ENCODE data around the gene NFKB1. TPM values are rescaled to one million over a fixed set of nuclear protein-coding genes. Genes with fewer than 3 reads are reported as not detected.

Gene NFKB1
- total and polyA plus RNA-seq, 9 of the 15 experiments (the other 6 are each of a cell fraction or from before 2014, with no cell fraction given): 2.4 to 14.5 (median 10.3) TPM

GRCh38 chr4:102514298-102514964 lies 13.3 kb downstream of the NFKB1 start:
- CTCF ChIA-PET (ENCODE audit: low intra/inter-chr PET ratio): no interaction called here
- in situ Hi-C loops (cut with MboI): no loop called here
- TF ChIP-seq FOXK1 (CRISPR knock-in tag; IDR thresholded peaks at IDR 0.05; ENCODE audit: borderline replicate concordance) (no peak), SIN3A (IDR thresholded peaks at IDR 0.05; ENCODE audit: borderline replicate concordance in 2 of 2, control insufficient read depth in 1 of 2, low read depth in 2 of 2, low read length in 2 of 2) (no peak), POLR2A (conservative IDR thresholded peaks at IDR 0.05) (no peak), CBX3 (IDR thresholded peaks at IDR 0.05; ENCODE audit: borderline replicate concordance in 1 of 2, low read length in 2 of 2) (no peak), NCOA4 (IDR thresholded peaks at IDR 0.05; ENCODE audit: partially characterized antibody) (no peak), CTCF (IDR thresholded peaks at IDR 0.05 in 2 of 3, conservative IDR thresholded peaks at IDR 0.05 in 1 of 3; ENCODE audit: insufficient read depth in 2 of 3, low read depth in 1 of 3, low read length in 3 of 3) (no peak), ZNF354B (CRISPR knock-in tag; IDR thresholded peaks at IDR 0.05) (no peak), RUNX1 (IDR thresholded peaks at IDR 0.05; ENCODE audit: low read depth) (no peak)
- TF ChIP-seq, protein P1, sequence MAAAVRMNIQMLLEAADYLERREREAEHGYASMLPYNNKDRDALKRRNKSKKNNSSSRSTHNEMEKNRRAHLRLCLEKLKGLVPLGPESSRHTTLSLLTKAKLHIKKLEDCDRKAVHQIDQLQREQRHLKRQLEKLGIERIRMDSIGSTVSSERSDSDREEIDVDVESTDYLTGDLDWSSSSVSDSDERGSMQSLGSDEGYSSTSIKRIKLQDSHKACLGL (CRISPR knock-in tag; IDR thresholded peaks at IDR 0.05; ENCODE audit: borderline replicate concordance, poor library complexity, severe bottlenecking): no peak

More at GRCh38 chr4:102514298-102514964, 13.3 kb downstream of the NFKB1 start:
- Histone ChIP-seq H4K20me1 (replicated peaks; ENCODE audit: control insufficient read depth, insufficient read depth, low read length) (no peaks in the 10 kb centered on the region), H3K27me3 (ENCODE audit: control insufficient read depth in 2 of 2, insufficient read depth in 2 of 2, low read length in 2 of 2) (no peaks in the 10 kb centered on the region), H3K4me2 (ENCODE audit: insufficient read depth, low read length) (no peak overlapping the region), H3K9me3 (replicated peaks; ENCODE audit: control insufficient read depth, insufficient read depth, low read depth, low read length) (no peaks in the 10 kb centered on the region), H3K9ac (ENCODE audit: insufficient read depth in 1 of 2, low read depth in 2 of 2, low read length in 2 of 2) (no peak overlapping the region), H2AFZ (ENCODE audit: low read depth, low read length) (no peak overlapping the region), H3K4me1 (replicated peaks in 1 of 2; ENCODE audit: control insufficient read depth in 2 of 2, insufficient read depth in 2 of 2, low read length in 2 of 2) (no peaks in the 10 kb centered on the region), H3K4me3 (no peak overlapping the region), H3K79me2 (ENCODE audit: control insufficient read depth, insufficient read depth, low read length) (no peaks in the 10 kb centered on the region), H3K9me1 (ENCODE audit: control insufficient read depth, insufficient read depth, low read length) (no peaks in the 10 kb centered on the region), H3K27ac (ENCODE audit: extremely low read depth, low read depth, low read length) (no peak overlapping the region), H3K36me3 (ENCODE audit: control insufficient read depth, insufficient read depth, low read length) (no peaks in the 10 kb centered on the region)
- intact Hi-C loops (cut with micrococcal nuclease): no loop called here
- DNase-seq (ENCODE audit: extremely low read depth in 1 of 4, low spot score in 3 of 4) (no peak), ATAC-seq (no peak), FAIRE-seq (no peak)
- POLR2A ChIA-PET: no interaction called here
- 68% methylated on average over 6 of the region's 6 CpGs for WGBS (ENCODE audit: insufficient coverage, low coverage, missing lambda C conversion rate)
- BruUV-seq (replicated peaks): no TSS peak

Data from K562 (cell line).